ENCODE measurements around the gene CFAP99.
"Not testable (repeated sequence)": the region's sequence is repeated elsewhere in the genome, so short reads cannot be mapped to it uniquely, and the experiment has no call there.

The CFAP99 gene

DNA sequence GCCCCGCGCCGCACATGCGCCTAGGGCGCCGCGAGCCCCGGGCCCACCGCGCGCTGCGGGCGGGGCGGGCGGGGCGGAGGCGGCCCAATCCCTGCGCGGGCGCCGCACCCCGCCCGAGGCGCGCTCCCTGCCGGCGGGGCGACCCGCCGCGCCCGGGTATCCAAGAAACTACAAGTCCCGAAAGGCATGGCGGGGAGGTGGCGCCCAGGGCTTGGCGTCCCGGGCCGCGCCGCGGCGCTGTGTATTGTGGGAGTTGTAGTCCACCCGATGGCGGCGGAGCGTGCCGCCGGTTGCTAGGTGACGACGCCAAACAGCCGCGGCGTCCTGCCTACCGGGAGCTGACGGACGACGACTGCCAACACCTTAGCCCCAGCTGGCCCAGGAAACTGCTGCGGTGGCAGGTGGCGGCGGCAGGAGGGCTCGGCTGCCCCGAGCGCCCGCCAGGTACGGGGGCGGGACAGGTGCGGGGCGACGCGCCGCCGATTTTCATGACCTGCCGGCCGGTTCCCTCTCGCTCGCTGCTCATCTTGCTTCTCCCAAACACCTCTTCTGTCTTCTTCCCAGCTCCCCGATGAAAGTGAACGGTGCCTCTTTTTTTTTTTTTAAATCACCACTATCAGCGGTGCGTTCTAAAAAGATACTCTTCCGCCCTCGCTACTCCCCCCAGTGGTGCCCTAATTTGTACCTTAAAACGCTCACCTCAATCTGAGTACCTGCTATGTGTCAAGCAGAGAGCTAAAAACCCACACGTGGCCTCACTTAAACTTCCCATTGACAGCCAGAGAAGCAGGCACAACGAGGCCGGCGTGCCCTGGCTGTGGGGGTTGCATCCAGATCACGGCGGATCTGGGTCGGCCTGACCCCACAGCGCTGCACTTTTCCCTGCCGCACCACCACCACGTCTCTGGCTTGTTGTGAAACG is at the start of gene CFAP99:
Gene CFAP99 (plus strand): TSS at position 306 of the 922 bp plus-strand sequence.
- DNase-seq = peak; percentile 98

DNA sequence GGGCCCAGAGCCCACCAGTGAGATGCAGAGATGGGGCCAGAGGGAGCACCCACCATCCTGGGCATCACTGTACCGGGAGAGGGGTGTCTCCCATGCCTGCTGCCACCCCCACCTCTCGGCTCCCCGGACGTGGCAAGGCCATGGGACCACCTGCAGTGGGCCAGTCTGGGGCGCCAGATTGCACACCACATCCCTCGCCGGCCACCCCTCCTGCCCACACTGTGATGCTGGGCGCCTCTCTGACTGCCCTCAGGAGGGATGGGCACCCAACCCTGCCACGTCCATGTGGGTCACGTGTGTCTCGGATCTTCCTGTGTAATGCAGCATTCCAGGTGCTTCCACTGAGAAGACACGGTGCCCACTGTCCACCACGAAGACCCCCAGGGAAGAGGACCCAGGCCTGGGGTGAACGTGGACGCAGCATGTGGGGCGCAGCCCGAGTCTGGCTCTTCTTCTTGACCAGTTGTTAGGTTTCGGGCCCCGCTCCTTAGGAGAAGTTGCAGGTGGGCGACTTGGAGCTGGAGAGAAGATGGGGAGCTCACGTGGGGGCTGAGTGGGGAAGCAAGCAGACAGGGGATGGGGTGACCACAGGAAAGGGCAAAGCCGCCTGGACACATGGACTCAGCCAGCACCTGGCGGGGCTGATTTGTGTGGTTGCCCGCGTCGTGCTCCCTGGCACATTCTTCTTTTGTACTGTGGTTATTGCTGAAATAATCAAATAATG is 48.0 kb upstream of the CFAP99 start:
- no peak for DNase-seq

DNA sequence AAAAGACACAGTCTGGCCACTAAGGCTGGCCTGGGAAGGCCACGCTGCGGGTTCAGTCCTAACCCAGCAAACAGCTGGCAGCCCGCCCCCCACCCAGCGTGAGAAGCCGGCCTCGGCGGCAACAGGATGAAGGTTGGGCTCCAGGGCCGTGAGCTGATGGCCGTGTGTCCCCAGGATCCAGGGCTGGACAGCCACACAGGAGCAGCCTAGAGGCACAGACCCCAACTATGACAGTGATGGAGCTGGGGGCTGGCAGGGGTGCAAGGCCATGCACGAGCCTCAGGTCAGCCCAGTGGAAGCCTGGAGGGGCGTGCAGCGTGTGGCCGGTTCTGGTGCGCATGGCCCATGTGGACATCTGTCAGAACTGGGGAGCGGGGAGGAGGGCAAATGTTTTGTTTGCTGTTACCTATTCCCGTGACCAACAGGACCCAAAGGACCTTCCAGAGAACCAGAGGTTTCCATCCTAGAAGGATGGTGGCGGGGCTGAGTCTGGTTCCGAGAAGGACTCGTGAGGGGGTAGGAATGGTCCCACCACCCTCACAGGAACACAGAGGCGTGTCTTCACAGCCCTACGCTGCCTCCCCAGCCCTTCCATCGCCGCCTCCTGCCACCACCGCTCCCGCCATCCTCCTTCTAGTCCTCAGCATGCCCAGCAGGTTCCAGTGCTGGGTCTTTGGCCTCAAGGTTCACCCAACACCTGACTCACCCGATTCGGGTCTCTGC is 46.8 kb upstream of the CFAP99 start:
- no peak for DNase-seq

DNA sequence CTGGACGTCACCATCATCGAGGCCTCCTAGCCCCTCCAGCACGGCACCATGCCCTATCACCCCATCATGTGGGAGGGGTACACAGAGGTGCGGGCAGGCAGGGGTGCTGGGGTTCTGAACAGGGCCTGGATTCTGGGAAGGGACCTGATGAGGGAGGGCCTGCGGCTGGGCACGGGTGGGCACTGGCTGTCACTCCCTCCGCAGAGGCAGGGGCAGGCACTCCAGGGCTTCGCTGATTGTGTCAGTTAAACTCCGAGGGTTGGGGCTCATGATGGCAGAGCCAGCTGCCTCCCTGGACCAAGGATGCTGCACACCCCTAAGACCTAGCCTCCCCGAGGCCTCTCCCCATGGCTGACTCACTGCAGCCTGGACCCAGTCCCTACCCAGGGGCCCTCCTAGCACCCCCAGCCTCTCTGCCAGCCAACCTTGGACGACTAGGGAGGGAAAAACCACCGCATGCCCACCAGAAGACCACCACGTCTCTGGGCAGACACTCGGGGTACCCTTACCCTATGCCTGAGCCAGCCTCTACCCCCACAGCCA is 46.2 kb upstream of the CFAP99 start:
- no peak for DNase-seq

DNA sequence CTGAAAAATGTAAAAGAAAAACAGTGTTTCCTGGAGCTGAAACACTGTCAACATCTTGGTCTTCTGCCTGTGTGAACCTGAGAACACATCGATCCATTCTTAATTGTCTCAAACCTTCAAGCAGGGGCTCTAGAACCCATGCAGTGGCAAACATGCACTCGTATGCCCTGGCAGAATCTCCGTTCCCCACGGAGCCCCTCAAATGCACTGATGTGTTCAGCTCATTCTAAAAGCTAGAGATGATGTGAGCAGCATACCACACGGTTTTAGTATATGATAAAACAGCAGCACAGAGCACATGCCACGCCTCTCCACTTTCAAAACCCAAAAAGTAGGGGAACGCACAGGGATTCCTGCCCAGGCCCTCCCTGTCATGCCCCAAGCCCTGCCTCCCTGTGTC is 45.2 kb upstream of the CFAP99 start:
- no peak for DNase-seq

DNA sequence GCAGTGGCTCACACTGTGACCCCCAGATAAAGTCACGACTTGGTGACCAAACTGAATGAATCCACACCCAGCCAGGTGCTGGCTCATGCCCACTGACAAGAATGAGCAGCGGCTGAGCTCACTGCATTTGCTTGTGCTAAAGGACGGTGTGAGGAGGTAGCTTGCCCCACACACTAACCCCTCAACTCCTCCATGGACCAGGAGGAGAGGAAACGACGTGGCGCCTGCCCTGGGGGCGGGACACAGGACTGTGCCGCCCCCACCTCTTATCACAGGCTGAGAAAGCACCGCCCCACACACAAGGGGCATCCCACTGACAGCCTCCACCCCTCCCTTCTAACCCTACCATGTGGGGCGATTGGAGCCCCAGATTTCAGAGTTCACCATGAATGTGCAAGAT is 43.3 kb upstream of the CFAP99 start:
- no peak for DNase-seq

DNA sequence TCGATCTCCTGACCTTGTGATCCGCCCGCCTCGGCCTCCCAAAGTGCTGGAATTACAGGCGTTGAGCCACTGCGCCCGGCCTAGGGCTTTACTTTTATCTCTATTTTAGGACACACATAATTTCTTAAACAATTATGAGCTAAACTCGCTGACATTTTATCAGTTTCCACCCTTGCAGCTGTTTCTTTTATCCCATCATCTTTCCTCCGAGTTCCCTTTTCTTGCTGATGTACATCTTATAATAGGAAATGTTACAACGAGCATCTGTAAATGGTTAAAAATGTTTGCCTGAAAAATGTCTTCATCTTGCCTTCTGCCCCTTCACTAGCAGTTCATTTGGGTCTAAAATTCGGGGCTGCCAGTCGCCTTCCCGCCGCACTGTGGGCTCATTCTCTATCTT is 41.5 kb upstream of the CFAP99 start:
- DNase-seq = no peak

DNA sequence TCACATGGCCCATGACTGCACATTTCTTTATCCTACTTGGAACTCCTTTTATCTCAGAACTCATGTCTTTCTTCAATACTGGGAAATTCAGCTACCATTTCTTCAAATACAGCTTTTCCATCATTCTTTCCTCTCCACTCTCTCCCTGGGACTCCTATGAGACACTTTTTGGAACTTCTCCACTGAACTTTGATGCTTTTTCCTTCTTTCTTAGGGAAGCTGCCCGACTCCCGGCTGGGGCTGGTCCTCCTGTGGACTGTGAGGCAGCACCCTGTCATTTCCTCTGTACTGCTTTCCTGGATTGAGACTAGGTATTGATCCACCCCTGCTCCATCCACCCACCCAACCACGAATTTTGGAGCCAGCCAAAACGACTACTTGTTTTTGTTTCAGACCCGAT is 40.4 kb upstream of the CFAP99 start:
- no peak for DNase-seq

DNA sequence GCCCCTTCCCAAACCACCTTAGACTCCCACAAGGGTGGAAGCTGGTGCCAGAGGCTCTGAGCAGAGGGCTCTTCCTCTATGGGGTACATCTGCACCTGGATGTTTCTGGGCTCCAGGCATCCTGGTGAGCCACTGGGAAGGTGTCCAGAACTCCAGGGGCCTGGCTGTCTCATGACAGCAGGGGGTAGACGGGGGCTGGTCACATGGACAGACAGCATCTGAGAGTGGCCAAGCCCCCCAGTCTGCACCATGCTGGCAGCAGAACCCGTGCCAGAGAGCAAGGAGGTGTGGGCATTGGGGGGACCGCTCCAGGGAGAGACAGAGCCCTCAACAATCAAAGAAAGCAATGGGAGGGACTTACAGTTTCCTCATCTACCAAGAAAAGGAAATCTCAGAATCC is 39.9 kb upstream of the CFAP99 start:
- no peak for DNase-seq

DNA sequence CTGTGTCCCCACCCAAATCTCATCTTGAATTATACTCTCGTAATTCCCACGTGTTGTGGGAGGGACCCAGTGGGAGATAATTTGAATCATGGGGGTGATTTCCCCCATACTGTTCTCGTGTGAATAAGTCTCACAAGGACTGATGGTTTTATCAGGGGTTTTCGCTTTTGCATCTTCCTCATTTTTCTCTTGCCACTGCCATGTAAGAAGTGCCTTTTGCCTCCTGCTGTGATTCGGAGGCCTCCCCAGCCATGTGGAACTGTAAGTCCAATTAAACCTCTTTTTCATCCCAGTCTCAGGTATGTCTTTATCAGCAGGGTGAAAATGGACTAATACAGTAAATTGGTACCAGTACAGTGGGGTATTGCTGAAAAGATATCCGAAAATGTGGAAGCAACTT is 38.2 kb upstream of the CFAP99 start:
- DNase-seq = not testable (repeated sequence)

DNA sequence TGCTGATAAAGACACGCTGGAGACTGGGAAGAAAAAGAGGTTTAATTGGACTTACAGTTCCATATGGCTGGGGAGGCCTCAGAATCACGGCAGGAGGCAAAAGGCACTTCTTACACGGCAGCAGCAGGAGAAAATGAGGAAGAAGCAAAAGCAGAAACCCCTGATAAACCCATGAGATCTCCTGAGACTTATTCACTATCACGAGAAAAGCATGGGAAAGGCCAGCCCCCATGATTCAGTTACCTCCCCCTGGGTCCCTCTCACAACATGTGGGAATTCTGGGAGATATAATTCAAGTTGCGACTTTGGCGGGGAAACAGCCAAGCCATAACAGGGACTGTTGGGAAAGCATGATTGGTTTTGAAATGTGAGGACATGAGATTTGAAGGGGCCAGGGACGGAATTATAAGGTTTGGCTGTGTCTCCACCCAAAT is 36.0 kb upstream of the CFAP99 start:
- not testable (repeated sequence) for DNase-seq

DNA sequence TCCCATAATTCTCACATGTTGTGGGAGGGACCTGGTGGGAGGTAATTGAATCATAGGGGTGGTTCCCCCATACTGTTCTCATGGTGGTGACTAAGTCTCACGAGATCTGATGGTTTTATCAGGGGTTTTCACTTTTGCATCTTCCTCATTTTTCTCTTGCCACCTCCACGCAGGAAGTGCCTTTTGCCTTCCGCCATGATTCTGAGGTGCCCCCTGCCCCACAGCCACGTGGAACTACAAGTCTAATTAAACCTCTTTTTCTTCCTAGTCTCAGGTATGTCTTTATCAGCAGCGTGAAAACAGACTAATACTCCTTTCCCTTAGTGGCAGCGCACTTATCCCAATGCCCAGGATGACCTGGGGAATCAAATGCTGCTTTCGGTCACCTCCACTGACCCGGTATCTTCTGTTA is 35.5 kb upstream of the CFAP99 start:
- not testable (repeated sequence) for DNase-seq

DNA sequence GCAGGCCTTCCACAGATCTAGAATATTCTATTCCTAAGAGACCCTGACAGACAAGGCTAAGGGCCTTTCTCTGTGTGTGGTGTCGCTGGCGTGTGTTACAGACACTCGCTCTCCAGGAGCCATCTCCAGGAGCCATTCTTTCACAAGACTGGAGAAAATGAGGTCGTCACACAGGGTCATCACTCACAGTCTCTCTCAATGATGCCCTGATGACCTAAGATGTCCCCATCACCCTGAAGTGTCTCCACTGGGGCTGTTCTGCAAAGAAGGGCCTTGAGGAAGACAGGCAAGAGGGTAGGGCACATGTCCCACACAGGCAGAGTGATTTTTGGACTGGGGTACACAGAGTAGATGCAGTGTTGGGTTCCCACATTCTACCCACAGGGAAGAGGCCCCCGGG is 35.0 kb upstream of the CFAP99 start:
- DNase-seq = no peak

DNA sequence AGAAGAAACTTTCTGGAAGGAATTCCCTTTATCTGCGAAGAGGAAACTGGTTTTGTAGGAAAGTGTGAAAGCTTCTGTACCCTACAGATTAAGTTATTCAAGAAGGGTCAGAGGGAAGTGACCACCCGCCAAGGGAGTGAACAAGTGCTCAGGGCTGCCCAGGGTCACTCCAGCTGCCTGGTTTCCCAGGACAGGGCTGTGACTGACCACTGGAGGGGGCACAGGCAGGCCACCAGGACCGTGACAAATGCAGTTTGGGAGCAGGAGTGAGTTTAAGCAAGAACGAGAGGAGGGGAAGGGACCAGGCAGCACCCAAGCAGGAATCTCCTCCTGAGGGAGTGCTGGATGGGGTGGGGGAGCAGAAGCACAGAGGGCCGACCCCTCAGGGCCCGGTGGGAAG is 34.5 kb upstream of the CFAP99 start:
- DNase-seq = no peak

DNA sequence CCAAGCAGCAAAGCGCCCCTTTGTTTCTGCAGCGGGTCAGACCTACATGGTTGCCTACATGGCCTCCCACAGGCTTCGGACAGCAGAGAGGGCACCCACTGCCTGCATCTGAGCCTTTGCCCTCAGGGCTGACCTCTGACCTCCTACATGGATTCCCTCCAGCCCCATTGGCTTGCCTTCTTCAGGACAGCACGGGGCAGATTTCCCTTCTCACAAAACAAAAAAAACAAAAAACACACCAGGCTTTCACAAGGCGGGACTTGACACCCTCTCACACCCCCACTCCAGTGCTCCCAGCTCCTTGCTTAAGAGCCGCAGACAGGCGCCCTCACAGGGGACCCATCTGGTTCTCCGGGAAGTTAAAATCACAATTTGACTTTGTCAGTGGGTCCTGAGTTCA is 33.2 kb upstream of the CFAP99 start:
- DNase-seq = no peak

DNA sequence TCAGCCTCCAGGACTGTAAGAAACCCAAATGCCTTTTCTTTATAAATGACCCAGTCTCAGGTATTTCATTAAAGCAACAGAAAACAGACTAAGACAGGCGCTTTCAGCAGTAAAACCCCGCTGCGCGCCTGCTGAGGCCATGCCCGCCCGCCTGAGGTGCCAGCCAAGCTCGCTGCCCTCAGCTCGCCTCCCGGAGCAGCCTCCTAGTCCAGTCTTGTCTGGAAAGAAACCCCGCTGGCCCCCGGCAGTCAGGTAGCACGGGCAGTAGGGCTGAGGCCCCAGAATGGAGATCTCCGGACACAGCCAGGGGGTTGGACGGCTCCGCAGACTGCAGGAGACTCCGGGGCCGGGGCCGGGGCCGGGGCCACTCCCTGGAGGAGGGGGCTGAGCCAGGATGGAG is 32.0 kb upstream of the CFAP99 start:
- no peak for DNase-seq

DNA sequence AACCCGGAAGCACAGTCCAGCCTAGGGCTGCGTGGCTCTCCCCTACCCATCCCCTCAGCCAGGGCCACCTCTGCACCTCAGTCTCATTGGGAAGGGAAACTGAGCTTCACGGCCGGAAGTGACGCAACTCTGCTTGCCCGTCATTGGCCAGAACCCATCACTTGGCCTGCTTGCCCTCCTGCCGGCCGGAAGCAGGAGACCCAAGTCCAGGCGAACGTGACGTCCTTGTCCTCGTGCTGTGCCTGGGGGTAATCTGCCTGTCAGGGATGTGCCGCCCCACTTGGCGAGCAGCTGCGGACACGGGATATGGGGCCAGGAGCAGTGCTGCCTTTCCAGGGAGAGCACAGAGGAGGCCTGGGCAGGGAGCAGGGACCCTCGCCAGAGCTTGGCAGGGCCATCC is 31.5 kb upstream of the CFAP99 start:
- no peak for DNase-seq

DNA sequence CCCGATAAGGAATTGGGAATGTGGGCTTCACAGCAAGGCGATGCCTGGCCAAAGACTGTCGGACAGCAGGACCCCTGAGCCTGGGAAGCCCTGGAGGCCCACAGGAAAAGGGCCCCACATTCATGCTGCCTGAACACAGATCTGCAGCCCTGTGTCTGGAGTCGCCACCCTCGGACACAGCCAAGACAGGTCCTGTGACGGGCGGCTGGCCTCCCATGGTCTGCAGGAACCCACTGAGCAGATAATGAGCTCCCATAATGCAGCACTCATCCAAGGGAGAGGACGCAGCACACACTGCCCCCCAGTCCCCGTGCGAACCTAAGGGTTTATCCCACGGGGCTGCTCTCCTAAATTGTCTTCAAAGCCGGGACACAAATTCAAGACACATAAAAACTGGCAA is 30.9 kb upstream of the CFAP99 start:
- DNase-seq = no peak

DNA sequence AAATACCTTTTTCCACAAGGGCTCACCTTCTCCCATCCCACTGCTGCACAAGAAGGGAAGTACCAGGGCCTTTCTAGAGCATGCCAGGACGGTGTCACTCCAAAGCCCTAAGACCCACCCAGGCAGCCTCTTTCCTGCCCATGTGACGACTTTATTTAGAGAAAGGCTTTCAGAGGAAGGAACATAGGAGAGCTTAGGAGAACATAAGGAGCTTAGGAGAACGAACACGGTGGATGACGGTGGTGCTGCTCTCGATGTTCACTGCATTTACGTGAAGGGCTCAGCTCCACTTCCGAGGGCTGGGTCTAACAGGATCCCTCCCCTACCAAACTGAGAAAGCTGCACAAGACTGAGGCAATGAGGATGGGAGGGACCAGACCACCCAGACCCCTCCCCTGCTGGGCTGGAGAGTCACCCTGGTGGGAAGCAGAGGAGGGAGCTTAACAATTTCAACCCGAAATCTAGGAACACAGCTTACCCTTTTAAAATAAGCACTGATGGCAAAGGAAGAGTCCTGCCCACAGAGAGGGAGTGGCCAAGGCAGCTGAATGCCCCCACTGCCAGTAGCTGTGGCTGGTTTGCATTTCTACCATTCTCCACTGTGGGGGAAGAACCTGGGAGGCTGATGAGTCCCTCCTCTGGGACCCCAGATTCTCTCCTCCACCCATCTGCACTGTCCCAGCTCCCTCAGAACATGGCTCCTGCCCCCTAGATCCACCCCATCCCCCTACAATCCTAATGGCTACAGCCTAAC is 30.1 kb upstream of the CFAP99 start:
- no peak for DNase-seq

DNA sequence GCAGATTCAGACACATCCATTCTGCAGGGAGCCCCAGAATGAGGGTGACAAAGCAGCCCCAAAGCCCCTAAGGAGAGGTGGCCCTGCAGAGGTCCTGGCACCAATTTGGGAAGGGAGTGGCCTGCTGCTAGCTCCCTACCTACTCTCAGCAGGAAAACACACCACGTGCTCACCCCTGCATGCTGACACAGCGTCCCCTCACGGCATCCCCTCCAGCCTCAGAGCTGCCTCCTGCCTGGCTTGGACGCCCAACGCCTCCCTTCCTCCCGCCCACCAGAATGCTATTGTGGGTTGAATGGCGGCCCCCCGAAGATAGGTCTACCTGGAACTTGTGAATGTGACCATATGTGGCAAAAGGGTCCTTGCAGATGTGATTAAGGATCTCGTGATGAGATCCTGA is 29.1 kb upstream of the CFAP99 start:
- no peak for DNase-seq

DNA sequence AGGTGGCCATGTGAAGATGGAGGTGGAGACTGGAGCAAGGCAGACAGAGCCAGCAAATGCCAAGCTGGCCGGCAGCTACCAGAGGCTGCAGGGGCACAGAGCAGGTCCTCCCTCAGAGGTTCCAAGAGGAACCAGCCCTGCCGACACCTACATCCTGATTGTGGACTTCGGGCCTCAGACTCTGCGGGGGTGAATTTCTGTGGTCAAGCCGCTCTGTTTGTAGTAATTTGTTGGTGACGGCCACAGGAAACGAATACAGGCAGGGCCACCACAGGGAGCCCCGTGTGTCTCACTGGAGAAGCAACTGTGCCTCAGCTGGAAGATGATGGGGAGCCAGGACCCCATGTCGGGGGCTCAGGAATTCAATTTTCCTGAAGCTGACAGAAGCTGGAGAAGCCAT is 28.6 kb upstream of the CFAP99 start:
- DNase-seq = no peak

DNA sequence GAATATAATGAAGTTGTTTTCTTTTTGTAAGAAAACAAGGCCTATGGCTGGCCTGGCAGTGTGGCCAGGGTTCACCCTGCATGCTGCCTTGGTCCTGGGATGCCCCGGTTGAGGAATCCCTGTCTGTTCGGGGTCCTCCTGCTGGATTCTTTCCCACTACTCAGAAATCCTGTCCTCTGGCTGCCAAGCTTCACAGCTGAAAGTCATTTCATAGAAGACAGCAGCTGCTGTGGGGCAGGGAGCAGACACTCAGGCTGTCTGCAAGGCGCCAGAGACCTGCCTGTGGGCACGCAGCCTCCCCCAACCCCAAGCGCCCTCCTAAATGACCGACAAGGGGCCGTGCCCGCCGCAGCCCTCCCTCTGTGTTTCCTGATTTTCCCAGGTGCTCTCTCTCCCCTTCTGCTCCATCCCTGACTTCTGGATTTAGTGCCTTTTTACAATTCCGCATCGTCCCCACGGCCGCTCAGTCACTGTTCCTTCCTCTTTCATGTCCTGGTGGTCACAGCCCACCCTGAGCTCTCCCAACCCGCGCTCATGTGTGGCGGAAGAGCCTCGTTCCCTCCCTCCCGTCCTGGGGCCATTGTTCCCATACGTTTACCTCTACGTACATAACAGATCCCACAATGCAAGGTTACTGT is 27.9 kb upstream of the CFAP99 start:
- no peak for DNase-seq

All from activated CD8-positive, alpha-beta memory T cell treated with anti-CD3 and anti-CD28 coated beads for 24 hours (primary cell).